ENCODE data around the gene SLC27A3. TPM values are rescaled to one million over a fixed set of nuclear protein-coding genes. Genes with fewer than 3 reads are reported as not detected.
"Not testable (repeated sequence)": the region's sequence is repeated elsewhere in the genome, so short reads cannot be mapped to it uniquely, and the experiment has no call there.

Gene SLC27A3
- total RNA-seq, 1 experiment from 2014 or later = 14.4 TPM

- no peak for TF ChIP-seq EZH2 (IDR thresholded peaks at IDR 0.05; ENCODE audit: low read depth)
- no peak for TF ChIP-seq CTCF (conservative IDR thresholded peaks at IDR 0.05)
- Histone ChIP-seq H3K79me2 (ENCODE audit: low read depth) (no peaks in the 10 kb centered on the region), H3K9me2 (ENCODE audit: insufficient read depth) (no peaks in the 10 kb centered on the region), H3K4me2 (no peak overlapping the region), H3K9me3 (ENCODE audit: insufficient read depth, low read depth) (no peaks in the 10 kb centered on the region), H3K27me3 (ENCODE audit: insufficient read depth, low read depth) (no peaks in the 10 kb centered on the region), H4K20me1 (ENCODE audit: insufficient read depth) (no peaks in the 10 kb centered on the region), H3K4me3 (no peak overlapping the region), H3K4me1 (replicated peaks; ENCODE audit: insufficient read depth) (no peaks in the 10 kb centered on the region), H3F3A (ENCODE audit: insufficient read depth, low read depth) (no peaks in the 10 kb centered on the region), H3K27ac (no peak overlapping the region), H3K36me3 (ENCODE audit: low read depth) (peaks cover 6% of the 10 kb centered on the region), H2AFZ (no peak overlapping the region)
- no TSS peak for BruUV-seq (replicated peaks)
- no peak for DNase-seq
- ChIA-PET POLR2A (ENCODE audit: unreplicated experiment) (no interaction called here), CTCF (no interaction called here)
- intact Hi-C loops (cut with micrococcal nuclease; ENCODE audit: unreplicated experiment) = no loop called here
These were observed 14.8 kb upstream of the SLC27A3 start for GRCh38 chr1:153760440-153760839.

GRCh38 chr1:153763365-153764225, 11.6 kb upstream of the SLC27A3 start:
- Histone ChIP-seq H3K4me2 (no peak overlapping the region), H3K9me3 (ENCODE audit: insufficient read depth, low read depth) (no peaks in the 10 kb centered on the region), H2AFZ (no peak overlapping the region), H3K4me3 (no peak overlapping the region), H4K20me1 (ENCODE audit: insufficient read depth) (no peaks in the 10 kb centered on the region), H3K4me1 (replicated peaks; ENCODE audit: insufficient read depth) (no peaks in the 10 kb centered on the region), H3K79me2 (ENCODE audit: low read depth) (no peaks in the 10 kb centered on the region), H3K27ac (no peak overlapping the region), H3K9me2 (ENCODE audit: insufficient read depth) (no peaks in the 10 kb centered on the region), H3K27me3 (ENCODE audit: insufficient read depth, low read depth) (no peaks in the 10 kb centered on the region), H3F3A (ENCODE audit: insufficient read depth, low read depth) (no peaks in the 10 kb centered on the region), H3K36me3 (ENCODE audit: low read depth) (peaks cover 19% of the 10 kb centered on the region)
- no peak for TF ChIP-seq CTCF (conservative IDR thresholded peaks at IDR 0.05)
- TF ChIP-seq EZH2 (IDR thresholded peaks at IDR 0.05; ENCODE audit: low read depth) = no peak
- ChIA-PET CTCF (interaction anchor here (0.5 kb wide), 1 partner anchor 663 kb away, joined by 4 read pairs; no protein-coding TSS in a partner anchor), POLR2A (ENCODE audit: unreplicated experiment) (no interaction called here)
- no TSS peak for BruUV-seq (replicated peaks)
- intact Hi-C loops (cut with micrococcal nuclease; ENCODE audit: unreplicated experiment) = no loop called here
- no peak for DNase-seq

GRCh38 chr1:153764310-153764709, 10.9 kb upstream of the SLC27A3 start:
- H3K4me3 ChIP-seq = no peak overlapping the region
- no peak overlapping the region for H3K27ac ChIP-seq
- no peak overlapping the region for H2AFZ ChIP-seq
- H3K4me1 ChIP-seq (replicated peaks; ENCODE audit: insufficient read depth) = no peaks in the 10 kb centered on the region
- H3K9me3 ChIP-seq (ENCODE audit: insufficient read depth, low read depth) = no peaks in the 10 kb centered on the region
- H3K4me2 ChIP-seq = no peak overlapping the region
- DNase-seq = no peak
- no peaks in the 10 kb centered on the region for H3K79me2 ChIP-seq (ENCODE audit: low read depth)
- ChIA-PET CTCF (interaction anchor here (0.5 kb wide), 1 partner anchor 663 kb away, joined by 4 read pairs; no protein-coding TSS in a partner anchor), POLR2A (ENCODE audit: unreplicated experiment) (no interaction called here)
- TF ChIP-seq EZH2 (IDR thresholded peaks at IDR 0.05; ENCODE audit: low read depth) (no peak), CTCF (conservative IDR thresholded peaks at IDR 0.05) (no peak)
- H3F3A ChIP-seq (ENCODE audit: insufficient read depth, low read depth) = no peaks in the 10 kb centered on the region
- H4K20me1 ChIP-seq (ENCODE audit: insufficient read depth) = no peaks in the 10 kb centered on the region
- H3K27me3 ChIP-seq (ENCODE audit: insufficient read depth, low read depth) = no peaks in the 10 kb centered on the region
- peaks cover 19% of the 10 kb centered on the region for H3K36me3 ChIP-seq (ENCODE audit: low read depth)
- no TSS peak for BruUV-seq (replicated peaks)
- no peaks in the 10 kb centered on the region for H3K9me2 ChIP-seq (ENCODE audit: insufficient read depth)
- intact Hi-C loops (cut with micrococcal nuclease; ENCODE audit: unreplicated experiment) = no loop called here

GRCh38 chr1:153766663-153767062, 8.5 kb upstream of the SLC27A3 start:
- H3K27ac ChIP-seq; H3K79me2 ChIP-seq (ENCODE audit: low read depth); H3K4me3 ChIP-seq; H4K20me1 ChIP-seq (ENCODE audit: insufficient read depth); BruUV-seq (replicated peaks); H2AFZ ChIP-seq; H3K4me1 ChIP-seq (replicated peaks; ENCODE audit: insufficient read depth); H3K4me2 ChIP-seq; H3K9me2 ChIP-seq (ENCODE audit: insufficient read depth); CTCF ChIA-PET; H3K27me3 ChIP-seq (ENCODE audit: insufficient read depth, low read depth); POLR2A ChIA-PET (ENCODE audit: unreplicated experiment); intact Hi-C loops (cut with micrococcal nuclease; ENCODE audit: unreplicated experiment); H3F3A ChIP-seq (ENCODE audit: insufficient read depth, low read depth); H3K9me3 ChIP-seq (ENCODE audit: insufficient read depth, low read depth); DNase-seq: not testable (repeated sequence)
- peaks cover 19% of the 10 kb centered on the region for H3K36me3 ChIP-seq (ENCODE audit: low read depth)
